DND-41 (cell line): Measurements from ENCODE around the gene TBC1D10A.

ENCODE experiments used
- ATAC-seq: fragments of 200-7000 bp; cut with Tn5 transposase; 3 replicates; pipeline ENCODE4 v1.9.1; 2021; ENCODE audit warnings: low read depth; ENCODE audit not compliant: insufficient read depth
- DNase-seq: peaks from one replicate; pipeline ENCODE4 v3.0.0-alpha.2; 2020
- H2AFZ ChIP-seq: 2 replicates; pipeline ENCODE4 v1.6.0; 2012; ENCODE audit warnings: low read depth, low read length
- H3K27ac ChIP-seq: 2 replicates; pipeline ENCODE4 v1.5.1; 2012; ENCODE audit warnings: low read length, inconsistent platforms
- H3K27me3 ChIP-seq: fragments of 200-600 bp; sonication (generic); 2 replicates; pipeline ENCODE4 v1.6.0; 2012; ENCODE audit warnings: low read length, mild to moderate bottlenecking, inconsistent platforms; ENCODE audit not compliant: insufficient read depth, poor library complexity
- H3K36me3 ChIP-seq: 2 replicates; pipeline ENCODE4 v1.5.1; 2012; ENCODE audit warnings: low read length, inconsistent platforms; ENCODE audit not compliant: insufficient read depth
- H3K4me1 ChIP-seq: 2 replicates; pipeline ENCODE4 v1.5.1; 2012; ENCODE audit warnings: mild to moderate bottlenecking, low read length; ENCODE audit not compliant: insufficient read depth
- H3K4me2 ChIP-seq: 2 replicates; pipeline ENCODE4 v1.6.0; 2012; ENCODE audit warnings: mild to moderate bottlenecking, moderate library complexity, low read length, inconsistent platforms; ENCODE audit not compliant: insufficient read depth
- H3K4me3 ChIP-seq, 2 experiments: fragments of 200-600 bp in 1 of 2; shearing (Covaris generic) in 1 of 2; 2 replicates each; pipeline ENCODE4 v1.5.1; 2012 to 2016; ENCODE audit warnings: inconsistent platforms in 2 of 2, low read length in 2 of 2, mild to moderate bottlenecking in 2 of 2, low read depth in 1 of 2, moderate library complexity in 1 of 2
- H3K79me2 ChIP-seq: 2 replicates; pipeline ENCODE4 v1.6.0; 2012; ENCODE audit warnings: low read length, inconsistent platforms; ENCODE audit not compliant: insufficient read depth
- H3K9ac ChIP-seq: 2 replicates; pipeline ENCODE4 v1.6.0; 2012; ENCODE audit warnings: low read depth, mild to moderate bottlenecking, inconsistent platforms, low read length, moderate library complexity
- H3K9me3 ChIP-seq: 2 replicates; pipeline ENCODE4 v1.5.1; 2012; ENCODE audit warnings: low read length, moderate library complexity, mild to moderate bottlenecking, inconsistent platforms; ENCODE audit not compliant: insufficient read depth, severe bottlenecking
- H4K20me1 ChIP-seq: 2 replicates; pipeline ENCODE4 v1.6.0; 2012; ENCODE audit warnings: low read length; ENCODE audit not compliant: insufficient read depth
- EZH2 ChIP-seq: IDR thresholded peaks from 3 replicates; pipeline ENCODE4 v1.6.1; 2012; ENCODE audit warnings: borderline replicate concordance, low read depth, mild to moderate bottlenecking, moderate library complexity, low read length, inconsistent platforms; ENCODE audit not compliant: severe bottlenecking
- TF ChIP-seq, protein P1 (sequence below): IDR thresholded peaks from 2 replicates; pipeline ENCODE4 v1.5.1; 2012; ENCODE audit warnings: borderline replicate concordance, low read length, moderate library complexity, mild to moderate bottlenecking; ENCODE audit not compliant: poor library complexity, severe bottlenecking; ENCODE audit errors: extremely low read depth

The TBC1D10A gene

DNA sequence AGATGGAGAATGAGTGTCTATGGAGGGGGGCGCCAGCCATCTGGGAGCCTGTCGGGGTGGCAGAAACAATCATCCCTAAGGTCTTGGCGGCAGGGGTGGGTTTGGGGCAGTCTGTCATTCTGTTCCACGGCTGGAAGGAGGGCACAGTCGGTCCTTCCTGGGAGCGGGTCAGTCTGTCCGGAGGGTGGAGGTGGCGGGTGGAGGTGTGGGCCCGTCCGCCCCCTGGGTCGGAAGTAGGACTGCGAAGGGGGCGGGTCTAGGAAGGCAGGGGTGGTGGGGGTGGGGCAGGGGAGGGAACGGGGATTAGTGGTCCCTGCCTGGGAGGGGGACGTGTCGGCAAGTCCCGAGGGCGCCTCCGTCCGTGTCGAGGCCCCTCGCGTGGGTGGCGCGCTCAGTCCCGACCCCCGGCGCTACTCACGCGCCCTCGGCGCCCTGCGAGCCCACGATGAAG, 461 bp downstream of the TBC1D10A start:
- Histone ChIP-seq H3K9ac (peak overlapping the region; percentile 86), H3K27me3 (no peaks in the 10 kb centered on the region), H3K9me3 (no peaks in the 10 kb centered on the region), H3K79me2 (peaks cover 54% of the 10 kb centered on the region), H3K27ac (peak overlapping the region; percentile 74), H3K36me3 (peaks cover 42% of the 10 kb centered on the region), H3K4me2 (peak overlapping the region; percentile 98), H4K20me1 (peaks cover 30% of the 10 kb centered on the region), H2AFZ (peak overlapping the region; percentile 69), H3K4me1 (peaks cover 60% of the 10 kb centered on the region), H3K4me3 (peak overlapping the region; percentile 85 to 94; a peak in 3 of 4 replicates)
- no peak for TF ChIP-seq EZH2
- TF ChIP-seq, protein P1, sequence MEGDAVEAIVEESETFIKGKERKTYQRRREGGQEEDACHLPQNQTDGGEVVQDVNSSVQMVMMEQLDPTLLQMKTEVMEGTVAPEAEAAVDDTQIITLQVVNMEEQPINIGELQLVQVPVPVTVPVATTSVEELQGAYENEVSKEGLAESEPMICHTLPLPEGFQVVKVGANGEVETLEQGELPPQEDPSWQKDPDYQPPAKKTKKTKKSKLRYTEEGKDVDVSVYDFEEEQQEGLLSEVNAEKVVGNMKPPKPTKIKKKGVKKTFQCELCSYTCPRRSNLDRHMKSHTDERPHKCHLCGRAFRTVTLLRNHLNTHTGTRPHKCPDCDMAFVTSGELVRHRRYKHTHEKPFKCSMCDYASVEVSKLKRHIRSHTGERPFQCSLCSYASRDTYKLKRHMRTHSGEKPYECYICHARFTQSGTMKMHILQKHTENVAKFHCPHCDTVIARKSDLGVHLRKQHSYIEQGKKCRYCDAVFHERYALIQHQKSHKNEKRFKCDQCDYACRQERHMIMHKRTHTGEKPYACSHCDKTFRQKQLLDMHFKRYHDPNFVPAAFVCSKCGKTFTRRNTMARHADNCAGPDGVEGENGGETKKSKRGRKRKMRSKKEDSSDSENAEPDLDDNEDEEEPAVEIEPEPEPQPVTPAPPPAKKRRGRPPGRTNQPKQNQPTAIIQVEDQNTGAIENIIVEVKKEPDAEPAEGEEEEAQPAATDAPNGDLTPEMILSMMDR: no peak
- ATAC-seq (peak; percentile 28), DNase-seq (peak; percentile 51)

DNA sequence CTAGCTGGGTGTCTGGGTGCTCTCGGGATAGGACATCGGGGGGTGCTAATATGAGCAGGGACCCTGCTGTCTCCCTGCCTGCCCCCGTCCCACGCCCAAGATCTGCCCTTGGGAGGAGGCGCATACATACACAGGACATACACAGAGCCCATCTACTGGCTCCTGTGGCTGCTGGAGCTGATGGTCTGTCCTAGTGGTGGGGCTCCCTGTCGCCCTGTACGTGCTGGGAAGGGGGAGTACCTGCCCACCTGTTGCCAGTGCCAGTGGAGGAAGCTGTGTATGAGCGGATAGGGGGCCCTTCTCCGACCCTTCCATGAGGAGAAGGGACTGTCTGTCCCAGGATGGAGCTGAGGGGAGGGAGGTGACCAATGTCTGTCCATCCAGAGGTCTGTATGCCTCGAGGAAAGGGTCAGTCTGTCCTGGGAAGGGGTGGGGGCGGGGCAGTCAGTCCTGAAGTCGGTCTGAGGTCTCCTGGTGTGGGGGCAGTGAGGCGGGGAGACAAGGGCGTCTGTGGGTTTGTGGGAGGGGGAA, 952 bp downstream of the TBC1D10A start:
- Histone ChIP-seq H3K9ac (peak overlapping the region; percentile 86), H3K27me3 (no peaks in the 10 kb centered on the region), H3K79me2 (peaks cover 59% of the 10 kb centered on the region), H3K9me3 (no peaks in the 10 kb centered on the region), H3K4me2 (peak overlapping the region; percentile 98), H3K27ac (peak overlapping the region; percentile 74), H2AFZ (no peak overlapping the region), H3K36me3 (peaks cover 44% of the 10 kb centered on the region), H3K4me3 (peak overlapping the region; percentile 85 to 94; a peak in 3 of 4 replicates), H3K4me1 (peaks cover 65% of the 10 kb centered on the region), H4K20me1 (peaks cover 35% of the 10 kb centered on the region)
- TF ChIP-seq, protein P1: no peak
- TF ChIP-seq EZH2: no peak
- DNase-seq: no peak
- ATAC-seq: no peak

DNA sequence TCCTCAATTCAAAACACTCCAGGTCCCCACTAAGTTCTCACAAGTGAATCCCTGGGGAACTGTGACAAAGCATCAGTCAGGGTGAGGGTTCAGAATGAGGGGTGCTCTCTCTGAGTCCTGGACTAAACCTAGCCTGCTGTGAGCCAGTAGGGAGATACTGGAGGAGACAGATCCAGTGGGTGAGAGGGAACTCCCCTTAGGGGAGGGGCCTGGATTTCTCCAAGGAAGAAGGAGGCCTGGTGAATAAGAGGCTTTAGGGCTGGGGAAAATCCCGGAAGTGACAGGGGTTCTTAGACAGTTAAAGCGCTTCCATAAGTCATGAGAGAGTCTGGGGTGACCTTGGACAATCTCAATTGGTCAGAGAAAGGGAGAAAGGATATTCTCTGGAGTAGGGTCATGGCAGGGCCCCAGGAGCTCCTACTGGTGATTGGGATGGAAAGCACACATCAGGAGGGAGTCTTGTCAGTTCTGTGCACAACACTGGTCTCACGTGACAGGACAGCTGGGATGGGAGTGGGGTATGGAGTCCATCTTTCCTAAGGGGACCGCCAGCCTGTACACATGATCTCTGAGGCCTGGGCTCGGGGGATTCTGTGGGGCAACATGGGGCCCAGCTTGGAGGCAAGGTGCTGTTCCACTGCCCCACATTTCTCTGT, 1.5 kb downstream of the TBC1D10A start:
- ATAC-seq (no peak), DNase-seq (no peak)
- Histone ChIP-seq H3K27me3 (no peaks in the 10 kb centered on the region), H3K9me3 (no peaks in the 10 kb centered on the region), H3K9ac (peak overlapping the region; percentile 86), H2AFZ (no peak overlapping the region), H3K36me3 (peaks cover 45% of the 10 kb centered on the region), H3K4me1 (peaks cover 70% of the 10 kb centered on the region), H3K4me3 (peak overlapping the region; percentile 85 to 94; a peak in 3 of 4 replicates), H3K4me2 (peak overlapping the region; percentile 98), H3K27ac (peak overlapping the region; percentile 74), H4K20me1 (peaks cover 40% of the 10 kb centered on the region), H3K79me2 (peaks cover 65% of the 10 kb centered on the region)
- TF ChIP-seq, protein P1: no peak
- no peak for TF ChIP-seq EZH2
